Subcutaneous adipose tissue (tissue), 4 donors: ENCODE results near the gene QRICH1. TPM values are rescaled to one million over a fixed set of nuclear protein-coding genes. Genes with fewer than 3 reads are reported as not detected.

Experiments
- total RNA-seq, 4 donors: library from RNA; depleted of rRNA; stranded (reverse); fragments of >200 nt; gene quantifications; one replicate each; pipeline ENCODE4 v1.1.0, GENCODE V29; 2016
- TF ChIP-seq, protein P1 (sequence below): fragments of 450-650 bp; IDR thresholded peaks from one replicate; pipeline ENCODE4 v1.5.1; 2016; ENCODE audit warnings: low read depth, mild to moderate bottlenecking, control low read depth, antibody characterized with exemption, moderate library complexity

The QRICH1 gene
- total RNA-seq, 4 donors from 2014 or later: 47.9 to 90.7 (median 76.5) TPM

DNA sequence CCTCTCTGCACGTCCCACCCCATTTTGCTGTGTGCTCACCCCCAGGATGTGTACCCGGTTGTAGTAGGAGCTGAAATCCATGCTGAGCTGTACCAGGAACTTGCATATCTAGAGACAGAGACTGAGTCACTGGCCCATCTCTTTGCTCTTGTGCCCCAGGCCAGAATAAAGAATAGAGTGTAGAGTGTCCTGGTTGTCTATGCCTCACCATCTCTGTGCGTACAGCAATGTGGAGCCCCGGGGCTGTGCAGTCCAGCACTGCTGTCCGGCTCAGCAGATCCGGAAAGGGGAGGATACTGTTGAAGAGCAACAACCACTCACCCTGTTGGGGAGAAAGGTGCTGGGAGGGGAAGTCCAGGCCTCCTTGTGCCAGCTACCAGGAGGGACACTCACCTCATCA lies 78.1 kb downstream of the QRICH1 start:
- TF ChIP-seq, protein P1, sequence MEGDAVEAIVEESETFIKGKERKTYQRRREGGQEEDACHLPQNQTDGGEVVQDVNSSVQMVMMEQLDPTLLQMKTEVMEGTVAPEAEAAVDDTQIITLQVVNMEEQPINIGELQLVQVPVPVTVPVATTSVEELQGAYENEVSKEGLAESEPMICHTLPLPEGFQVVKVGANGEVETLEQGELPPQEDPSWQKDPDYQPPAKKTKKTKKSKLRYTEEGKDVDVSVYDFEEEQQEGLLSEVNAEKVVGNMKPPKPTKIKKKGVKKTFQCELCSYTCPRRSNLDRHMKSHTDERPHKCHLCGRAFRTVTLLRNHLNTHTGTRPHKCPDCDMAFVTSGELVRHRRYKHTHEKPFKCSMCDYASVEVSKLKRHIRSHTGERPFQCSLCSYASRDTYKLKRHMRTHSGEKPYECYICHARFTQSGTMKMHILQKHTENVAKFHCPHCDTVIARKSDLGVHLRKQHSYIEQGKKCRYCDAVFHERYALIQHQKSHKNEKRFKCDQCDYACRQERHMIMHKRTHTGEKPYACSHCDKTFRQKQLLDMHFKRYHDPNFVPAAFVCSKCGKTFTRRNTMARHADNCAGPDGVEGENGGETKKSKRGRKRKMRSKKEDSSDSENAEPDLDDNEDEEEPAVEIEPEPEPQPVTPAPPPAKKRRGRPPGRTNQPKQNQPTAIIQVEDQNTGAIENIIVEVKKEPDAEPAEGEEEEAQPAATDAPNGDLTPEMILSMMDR: no peak

DNA sequence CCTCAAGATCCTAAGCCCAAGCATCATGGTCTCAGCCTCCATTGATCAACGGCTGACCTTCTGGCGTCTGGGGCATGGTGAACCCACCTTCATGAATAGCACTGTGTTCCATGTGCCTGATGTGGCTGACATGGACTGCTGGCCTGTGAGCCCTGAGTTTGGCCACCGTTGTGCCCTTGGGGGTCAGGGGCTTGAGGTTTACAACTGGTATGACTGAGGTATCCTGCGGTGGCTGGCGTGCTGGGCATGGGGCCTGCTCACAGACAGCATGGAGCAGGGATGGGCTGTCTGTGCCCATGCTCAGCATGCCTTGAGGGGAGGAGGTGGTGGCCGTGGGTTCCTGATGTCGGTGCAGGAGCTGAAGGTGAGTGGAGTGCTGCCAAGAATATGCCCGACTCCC lies 78.8 kb downstream of the QRICH1 start:
- TF ChIP-seq, protein P1: no peak

DNA sequence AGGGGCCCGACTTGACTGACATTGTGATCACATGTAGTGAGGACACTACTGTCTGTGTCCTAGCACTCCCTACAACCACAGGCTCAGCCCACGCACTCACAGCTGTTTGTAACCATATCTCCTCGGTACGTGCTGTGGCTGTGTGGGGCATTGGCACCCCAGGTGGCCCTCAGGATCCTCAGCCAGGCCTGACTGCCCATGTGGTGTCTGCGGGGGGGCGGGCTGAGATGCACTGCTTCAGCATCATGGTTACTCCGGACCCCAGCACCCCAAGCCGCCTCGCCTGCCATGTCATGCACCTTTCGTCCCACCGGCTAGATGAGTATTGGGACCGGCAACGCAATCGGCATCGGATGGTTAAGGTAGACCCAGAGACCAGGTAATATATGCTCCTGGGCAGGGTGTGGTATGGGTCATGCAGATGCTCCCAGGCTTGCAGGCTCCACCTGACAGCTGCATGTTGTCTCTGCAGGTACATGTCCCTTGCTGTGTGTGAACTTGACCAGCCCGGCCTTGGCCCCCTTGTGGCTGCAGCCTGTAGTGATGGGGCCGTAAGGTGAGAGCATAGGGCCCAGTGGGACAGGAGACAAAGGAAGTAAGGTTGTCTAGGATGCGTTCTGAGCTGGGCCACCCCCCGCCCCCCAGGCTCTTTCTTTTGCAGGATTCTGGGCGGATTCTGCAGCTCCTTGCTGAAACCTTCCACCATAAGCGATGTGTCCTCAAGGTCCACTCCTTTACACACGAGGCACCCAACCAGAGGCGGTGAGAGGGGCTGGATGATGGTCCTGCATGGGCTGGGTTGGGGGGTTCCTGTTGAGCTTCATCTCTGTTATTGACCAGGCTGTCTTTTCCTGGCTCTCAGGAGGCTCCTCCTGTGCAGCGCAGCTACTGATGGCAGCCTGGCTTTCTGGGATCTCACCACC lies 79.9 kb downstream of the QRICH1 start:
- TF ChIP-seq, protein P1: no peak

DNA sequence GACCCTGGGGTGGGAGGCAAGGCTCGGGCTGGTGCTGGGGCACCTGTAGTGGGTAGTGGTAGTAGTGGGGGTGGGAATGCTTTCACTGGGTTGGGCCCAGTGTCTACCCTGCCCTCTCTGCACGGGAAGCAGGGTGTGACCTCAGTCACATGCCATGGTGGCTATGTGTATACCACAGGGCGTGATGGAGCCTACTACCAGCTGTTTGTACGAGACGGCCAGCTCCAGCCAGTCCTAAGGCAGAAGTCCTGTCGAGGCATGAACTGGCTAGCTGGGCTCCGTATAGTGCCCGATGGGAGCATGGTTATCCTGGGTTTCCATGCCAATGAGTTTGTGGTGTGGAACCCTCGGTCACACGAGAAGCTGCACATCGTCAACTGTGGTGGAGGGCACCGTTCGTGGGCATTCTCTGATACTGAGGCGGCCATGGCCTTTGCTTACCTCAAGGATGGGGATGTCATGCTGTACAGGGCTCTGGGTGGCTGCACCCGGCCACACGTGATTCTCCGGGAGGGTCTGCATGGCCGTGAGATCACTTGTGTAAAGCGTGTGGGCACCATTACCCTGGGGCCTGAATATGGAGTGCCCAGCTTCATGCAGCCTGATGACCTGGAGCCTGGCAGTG lies 80.6 kb downstream of the QRICH1 start:
- TF ChIP-seq, protein P1: no peak

DNA sequence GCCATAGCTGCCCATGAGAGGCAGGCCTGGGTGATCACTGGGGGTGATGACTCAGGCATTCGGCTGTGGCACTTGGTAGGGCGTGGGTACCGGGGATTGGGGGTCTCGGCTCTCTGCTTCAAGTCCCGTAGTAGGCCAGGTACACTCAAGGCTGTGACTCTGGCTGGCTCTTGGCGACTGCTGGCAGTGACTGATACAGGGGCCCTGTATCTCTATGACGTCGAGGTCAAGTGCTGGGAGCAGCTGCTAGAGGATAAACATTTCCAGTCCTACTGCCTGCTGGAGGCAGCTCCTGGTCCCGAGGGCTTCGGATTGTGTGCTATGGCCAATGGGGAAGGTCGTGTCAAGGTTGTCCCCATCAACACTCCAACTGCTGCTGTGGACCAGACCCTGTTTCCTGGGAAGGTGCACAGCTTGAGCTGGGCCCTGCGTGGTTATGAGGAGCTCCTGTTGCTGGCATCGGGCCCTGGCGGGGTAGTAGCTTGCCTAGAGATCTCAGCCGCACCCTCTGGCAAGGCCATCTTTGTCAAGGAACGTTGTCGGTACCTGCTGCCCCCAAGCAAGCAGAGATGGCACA lies 81.3 kb downstream of the QRICH1 start:
- TF ChIP-seq, protein P1: no peak

DNA sequence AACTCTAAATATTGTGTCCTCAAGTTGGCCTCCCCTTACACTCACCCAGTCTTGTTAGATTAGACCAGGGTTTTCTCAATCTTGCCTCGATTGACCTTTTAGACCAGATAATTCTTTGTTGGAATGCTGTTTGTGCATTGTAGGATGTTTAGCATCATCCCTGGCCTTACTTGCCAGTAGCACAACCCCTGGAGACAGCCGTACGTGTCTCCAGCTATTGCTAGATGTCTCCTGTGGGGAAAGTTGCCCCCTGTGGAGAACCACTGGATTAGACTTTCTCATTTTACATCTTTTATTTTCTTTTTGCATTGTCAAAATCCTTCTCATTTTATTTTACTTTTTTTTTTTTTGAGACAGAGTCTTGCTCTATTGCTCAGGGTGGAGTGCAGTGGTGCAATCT lies 84.5 kb downstream of the QRICH1 start:
- TF ChIP-seq, protein P1: no peak
